SK-N-SH treated with all-trans-retinoic acid at 6 μM for 48 hours (cell line): ENCODE measurements around the gene AKAP17A.

Experiments used
- ATAC-seq: fragments of 200-7000 bp; cut with Tn5 transposase; 3 replicates; pipeline ENCODE4 v1.9.1; 2020; ENCODE audit warnings: mild to moderate bottlenecking, moderate library complexity
- ARNTL ChIP-seq: fragments of 450-650 bp; formaldehyde crosslinking; IDR thresholded peaks from 2 replicates; pipeline ENCODE4 v1.5.0; 2020; ENCODE audit warnings: low read depth, mild to moderate bottlenecking, moderate library complexity, borderline replicate concordance
- BACH2 ChIP-seq: fragments of 250-450 bp; sonication (Bioruptor Pico); IDR thresholded peaks from 2 replicates; pipeline ENCODE4 v1.9.0; 2021; ENCODE audit warnings: mild to moderate bottlenecking, borderline replicate concordance
- CSDC2 ChIP-seq: fragments of 250-450 bp; sonication (Bioruptor Pico); IDR thresholded peaks from 2 replicates; pipeline ENCODE4 v1.5.0; 2020; ENCODE audit warnings: mild to moderate bottlenecking, moderate library complexity
- ESRRG ChIP-seq: fragments of 250-450 bp; sonication (Bioruptor Pico); IDR thresholded peaks from 2 replicates; pipeline ENCODE4 v1.6.1; 2021; ENCODE audit warnings: mild to moderate bottlenecking
- GLIS3 ChIP-seq: fragments of 250-450 bp; sonication (Bioruptor Pico); IDR thresholded peaks from 2 replicates; pipeline ENCODE4 v1.5.0; 2020; ENCODE audit warnings: mild to moderate bottlenecking, moderate library complexity
- ISL1 ChIP-seq: fragments of 250-450 bp; sonication (Bioruptor Pico); IDR thresholded peaks from 2 replicates; pipeline ENCODE4 v2.1.2; 2022; ENCODE audit warnings: mild to moderate bottlenecking, moderate library complexity
- PPARA ChIP-seq: fragments of 250-450 bp; sonication (Bioruptor Pico); IDR thresholded peaks from 2 replicates; pipeline ENCODE4 v1.5.0; 2020; ENCODE audit warnings: mild to moderate bottlenecking, borderline replicate concordance
- RARB ChIP-seq: fragments of 250-450 bp; sonication (Bioruptor Pico); IDR thresholded peaks from 2 replicates; pipeline ENCODE4 v1.8.0; 2021; ENCODE audit warnings: mild to moderate bottlenecking, moderate library complexity
- SNAI2 ChIP-seq: fragments of 250-450 bp; sonication (Bioruptor Pico); IDR thresholded peaks from 2 replicates; pipeline ENCODE4 v1.5.0; 2020; ENCODE audit warnings: mild to moderate bottlenecking, moderate library complexity
- ZFP3 ChIP-seq: fragments of 250-450 bp; sonication (Bioruptor Pico); IDR thresholded peaks from 2 replicates; pipeline ENCODE4 v1.5.0; 2020; ENCODE audit warnings: mild to moderate bottlenecking, moderate library complexity
- ZFP30 ChIP-seq: fragments of 450-650 bp; formaldehyde crosslinking; IDR thresholded peaks from 2 replicates; pipeline ENCODE4 v1.5.0; 2022; ENCODE audit warnings: mild to moderate bottlenecking, moderate library complexity
- ZNF8 ChIP-seq: fragments of 450-650 bp; formaldehyde crosslinking; IDR thresholded peaks from 2 replicates; pipeline ENCODE4 v1.5.0; 2020; ENCODE audit warnings: mild to moderate bottlenecking, moderate library complexity
- TF ChIP-seq, protein P1 (sequence below): fragments of 250-450 bp; sonication (Bioruptor Pico); IDR thresholded peaks from 2 replicates; pipeline ENCODE4 v1.8.0; 2021; ENCODE audit warnings: low read depth, mild to moderate bottlenecking, moderate library complexity, borderline replicate concordance
- TF ChIP-seq, protein P2 (sequence below): fragments of 250-450 bp; sonication (Bioruptor Pico); IDR thresholded peaks from 2 replicates; pipeline ENCODE4 v1.5.1; 2020; ENCODE audit warnings: low read depth, mild to moderate bottlenecking, moderate library complexity
- TF ChIP-seq, protein P3 (sequence below): fragments of 250-450 bp; sonication (Bioruptor Pico); IDR thresholded peaks from 2 replicates; pipeline ENCODE4 v1.8.0; 2020; ENCODE audit warnings: mild to moderate bottlenecking, moderate library complexity, borderline replicate concordance
- TF ChIP-seq, protein P4 (sequence below): fragments of 250-450 bp; sonication (Bioruptor Pico); IDR thresholded peaks from 2 replicates; pipeline ENCODE4 v1.5.1; 2021; ENCODE audit warnings: mild to moderate bottlenecking, moderate library complexity
- TF ChIP-seq, protein P5 (sequence below): fragments of 250-450 bp; sonication (Bioruptor Pico); IDR thresholded peaks from 2 replicates; pipeline ENCODE4 v1.5.0; 2020; ENCODE audit warnings: mild to moderate bottlenecking, moderate library complexity

AKAP17A gene

DNA sequence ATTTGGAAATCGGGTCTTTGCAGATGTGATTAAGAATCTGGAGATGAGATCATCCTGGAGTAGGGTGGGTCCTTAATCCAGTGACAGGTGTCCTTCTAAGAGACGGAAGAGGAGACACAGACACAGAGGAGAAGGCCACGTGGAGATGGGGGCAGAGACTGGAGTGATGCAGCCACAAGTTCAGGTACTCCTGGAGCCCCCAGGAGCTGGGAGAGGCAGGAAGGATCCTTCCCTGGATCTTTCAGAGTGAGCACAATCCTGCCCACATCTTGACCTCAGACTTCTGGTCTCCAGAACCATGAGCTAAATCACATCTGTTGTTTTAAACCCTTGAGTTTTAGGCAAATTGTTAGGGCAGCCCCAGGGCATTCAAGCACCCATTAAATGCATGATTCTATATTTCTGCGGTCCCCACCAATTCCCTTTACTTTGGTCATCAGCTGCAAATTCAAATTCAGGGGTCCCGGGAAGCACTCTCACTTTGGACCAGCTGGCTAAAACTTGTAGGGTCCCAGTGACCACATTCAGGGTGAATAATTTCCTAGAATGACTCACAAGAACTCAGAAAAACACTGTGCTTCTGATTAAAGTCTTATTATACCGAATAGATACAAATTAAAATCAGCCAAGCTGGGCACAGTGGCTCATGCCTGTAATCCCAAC lies 12.8 kb upstream of the AKAP17A start:
- TF ChIP-seq ZNF8, result no peak
- TF ChIP-seq, protein P1, sequence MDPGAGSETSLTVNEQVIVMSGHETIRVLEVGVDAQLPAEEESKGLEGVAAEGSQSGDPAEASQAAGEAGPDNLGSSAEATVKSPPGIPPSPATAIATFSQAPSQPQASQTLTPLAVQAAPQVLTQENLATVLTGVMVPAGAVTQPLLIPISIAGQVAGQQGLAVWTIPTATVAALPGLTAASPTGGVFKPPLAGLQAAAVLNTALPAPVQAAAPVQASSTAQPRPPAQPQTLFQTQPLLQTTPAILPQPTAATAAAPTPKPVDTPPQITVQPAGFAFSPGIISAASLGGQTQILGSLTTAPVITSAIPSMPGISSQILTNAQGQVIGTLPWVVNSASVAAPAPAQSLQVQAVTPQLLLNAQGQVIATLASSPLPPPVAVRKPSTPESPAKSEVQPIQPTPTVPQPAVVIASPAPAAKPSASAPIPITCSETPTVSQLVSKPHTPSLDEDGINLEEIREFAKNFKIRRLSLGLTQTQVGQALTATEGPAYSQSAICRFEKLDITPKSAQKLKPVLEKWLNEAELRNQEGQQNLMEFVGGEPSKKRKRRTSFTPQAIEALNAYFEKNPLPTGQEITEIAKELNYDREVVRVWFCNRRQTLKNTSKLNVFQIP (CRISPR knock-in tag), result no peak
- TF ChIP-seq, protein P2, sequence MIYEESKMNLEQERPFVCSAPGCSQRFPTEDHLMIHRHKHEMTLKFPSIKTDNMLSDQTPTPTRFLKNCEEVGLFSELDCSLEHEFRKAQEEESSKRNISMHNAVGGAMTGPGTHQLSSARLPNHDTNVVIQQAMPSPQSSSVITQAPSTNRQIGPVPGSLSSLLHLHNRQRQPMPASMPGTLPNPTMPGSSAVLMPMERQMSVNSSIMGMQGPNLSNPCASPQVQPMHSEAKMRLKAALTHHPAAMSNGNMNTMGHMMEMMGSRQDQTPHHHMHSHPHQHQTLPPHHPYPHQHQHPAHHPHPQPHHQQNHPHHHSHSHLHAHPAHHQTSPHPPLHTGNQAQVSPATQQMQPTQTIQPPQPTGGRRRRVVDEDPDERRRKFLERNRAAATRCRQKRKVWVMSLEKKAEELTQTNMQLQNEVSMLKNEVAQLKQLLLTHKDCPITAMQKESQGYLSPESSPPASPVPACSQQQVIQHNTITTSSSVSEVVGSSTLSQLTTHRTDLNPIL (CRISPR knock-in tag), result no peak
- no peak; the same call in 2 of the 3 replicates for ATAC-seq

DNA sequence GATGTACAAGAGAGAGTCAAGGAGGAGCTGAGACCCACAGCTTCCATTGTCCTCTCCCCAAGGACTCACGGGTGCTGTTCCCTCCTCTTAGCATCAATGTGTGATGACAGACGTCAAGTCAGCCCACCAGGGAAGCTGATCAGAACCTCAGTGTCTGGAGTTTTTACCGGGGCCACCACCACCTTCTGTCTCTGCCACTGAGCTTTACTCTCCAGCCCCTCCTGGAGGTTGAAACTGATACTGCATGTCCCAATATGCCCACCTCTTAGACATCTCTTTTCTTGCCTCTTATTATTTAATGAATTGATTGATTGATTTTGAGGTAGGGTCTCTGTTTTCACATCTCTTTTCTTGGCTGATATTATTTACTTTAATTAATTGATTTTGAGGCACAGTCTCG lies 10.3 kb upstream of the AKAP17A start:
- TF ChIP-seq ESRRG (CRISPR knock-in tag) (no peak), ARNTL (CRISPR knock-in tag) (no peak), ZFP3 (CRISPR knock-in tag) (no peak), BACH2 (no peak)
- peak; percentile 76 for ATAC-seq

DNA sequence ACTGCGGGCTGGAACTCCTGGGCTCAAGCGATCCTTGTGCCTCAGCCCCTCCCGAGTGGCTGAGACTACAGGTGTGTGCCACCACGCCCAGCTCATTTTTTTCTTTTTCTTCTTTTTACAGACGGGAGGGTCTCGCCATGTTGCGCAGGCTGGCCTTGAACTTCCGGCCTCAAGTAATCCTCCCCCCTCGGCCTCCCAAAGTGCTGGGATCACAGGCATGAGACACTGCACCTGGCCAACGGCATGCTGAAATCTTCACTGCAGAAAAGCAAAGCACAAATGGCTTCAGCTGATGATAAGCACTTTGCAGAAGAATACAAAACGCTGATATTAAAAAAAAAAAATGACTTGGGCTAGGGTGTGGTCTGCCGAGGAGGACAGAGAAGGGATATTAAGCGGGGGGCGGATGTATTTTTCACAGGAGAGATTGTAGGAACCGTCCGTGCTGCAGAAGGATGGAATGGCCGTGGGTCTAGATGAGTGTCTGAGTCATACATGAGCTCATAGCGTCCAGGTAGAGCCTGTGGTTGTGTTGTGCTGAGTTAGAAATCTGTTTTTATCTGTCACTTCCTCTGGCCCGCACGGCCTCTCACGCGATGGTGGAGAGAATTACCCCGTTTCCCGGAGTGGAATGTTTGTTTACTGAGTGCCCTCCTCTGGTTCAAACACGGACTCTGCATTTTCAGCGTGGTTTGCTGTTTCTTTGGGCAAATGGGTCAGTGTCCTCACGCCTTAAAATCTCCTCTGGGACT lies 8.5 kb upstream of the AKAP17A start:
- ATAC-seq, result peak; percentile 67
- TF ChIP-seq ESRRG (CRISPR knock-in tag) (no peak), GLIS3 (CRISPR knock-in tag) (no peak), PPARA (CRISPR knock-in tag) (no peak), CSDC2 (CRISPR knock-in tag) (no peak), SNAI2 (CRISPR knock-in tag) (no peak), ZFP30 (CRISPR knock-in tag) (no peak), ISL1 (no peak), ZFP3 (CRISPR knock-in tag) (no peak), RARB (CRISPR knock-in tag) (no peak)
- TF ChIP-seq, protein P3, sequence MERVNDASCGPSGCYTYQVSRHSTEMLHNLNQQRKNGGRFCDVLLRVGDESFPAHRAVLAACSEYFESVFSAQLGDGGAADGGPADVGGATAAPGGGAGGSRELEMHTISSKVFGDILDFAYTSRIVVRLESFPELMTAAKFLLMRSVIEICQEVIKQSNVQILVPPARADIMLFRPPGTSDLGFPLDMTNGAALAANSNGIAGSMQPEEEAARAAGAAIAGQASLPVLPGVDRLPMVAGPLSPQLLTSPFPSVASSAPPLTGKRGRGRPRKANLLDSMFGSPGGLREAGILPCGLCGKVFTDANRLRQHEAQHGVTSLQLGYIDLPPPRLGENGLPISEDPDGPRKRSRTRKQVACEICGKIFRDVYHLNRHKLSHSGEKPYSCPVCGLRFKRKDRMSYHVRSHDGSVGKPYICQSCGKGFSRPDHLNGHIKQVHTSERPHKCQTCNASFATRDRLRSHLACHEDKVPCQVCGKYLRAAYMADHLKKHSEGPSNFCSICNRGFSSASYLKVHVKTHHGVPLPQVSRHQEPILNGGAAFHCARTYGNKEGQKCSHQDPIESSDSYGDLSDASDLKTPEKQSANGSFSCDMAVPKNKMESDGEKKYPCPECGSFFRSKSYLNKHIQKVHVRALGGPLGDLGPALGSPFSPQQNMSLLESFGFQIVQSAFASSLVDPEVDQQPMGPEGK (CRISPR knock-in tag), result no peak
- TF ChIP-seq, protein P4, sequence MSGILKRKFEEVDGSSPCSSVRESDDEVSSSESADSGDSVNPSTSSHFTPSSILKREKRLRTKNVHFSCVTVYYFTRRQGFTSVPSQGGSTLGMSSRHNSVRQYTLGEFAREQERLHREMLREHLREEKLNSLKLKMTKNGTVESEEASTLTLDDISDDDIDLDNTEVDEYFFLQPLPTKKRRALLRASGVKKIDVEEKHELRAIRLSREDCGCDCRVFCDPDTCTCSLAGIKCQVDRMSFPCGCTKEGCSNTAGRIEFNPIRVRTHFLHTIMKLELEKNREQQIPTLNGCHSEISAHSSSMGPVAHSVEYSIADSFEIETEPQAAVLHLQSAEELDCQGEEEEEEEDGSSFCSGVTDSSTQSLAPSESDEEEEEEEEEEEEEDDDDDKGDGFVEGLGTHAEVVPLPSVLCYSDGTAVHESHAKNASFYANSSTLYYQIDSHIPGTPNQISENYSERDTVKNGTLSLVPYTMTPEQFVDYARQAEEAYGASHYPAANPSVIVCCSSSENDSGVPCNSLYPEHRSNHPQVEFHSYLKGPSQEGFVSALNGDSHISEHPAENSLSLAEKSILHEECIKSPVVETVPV (CRISPR knock-in tag), result no peak
- TF ChIP-seq, protein P2 (CRISPR knock-in tag), result no peak
- TF ChIP-seq, protein P5, sequence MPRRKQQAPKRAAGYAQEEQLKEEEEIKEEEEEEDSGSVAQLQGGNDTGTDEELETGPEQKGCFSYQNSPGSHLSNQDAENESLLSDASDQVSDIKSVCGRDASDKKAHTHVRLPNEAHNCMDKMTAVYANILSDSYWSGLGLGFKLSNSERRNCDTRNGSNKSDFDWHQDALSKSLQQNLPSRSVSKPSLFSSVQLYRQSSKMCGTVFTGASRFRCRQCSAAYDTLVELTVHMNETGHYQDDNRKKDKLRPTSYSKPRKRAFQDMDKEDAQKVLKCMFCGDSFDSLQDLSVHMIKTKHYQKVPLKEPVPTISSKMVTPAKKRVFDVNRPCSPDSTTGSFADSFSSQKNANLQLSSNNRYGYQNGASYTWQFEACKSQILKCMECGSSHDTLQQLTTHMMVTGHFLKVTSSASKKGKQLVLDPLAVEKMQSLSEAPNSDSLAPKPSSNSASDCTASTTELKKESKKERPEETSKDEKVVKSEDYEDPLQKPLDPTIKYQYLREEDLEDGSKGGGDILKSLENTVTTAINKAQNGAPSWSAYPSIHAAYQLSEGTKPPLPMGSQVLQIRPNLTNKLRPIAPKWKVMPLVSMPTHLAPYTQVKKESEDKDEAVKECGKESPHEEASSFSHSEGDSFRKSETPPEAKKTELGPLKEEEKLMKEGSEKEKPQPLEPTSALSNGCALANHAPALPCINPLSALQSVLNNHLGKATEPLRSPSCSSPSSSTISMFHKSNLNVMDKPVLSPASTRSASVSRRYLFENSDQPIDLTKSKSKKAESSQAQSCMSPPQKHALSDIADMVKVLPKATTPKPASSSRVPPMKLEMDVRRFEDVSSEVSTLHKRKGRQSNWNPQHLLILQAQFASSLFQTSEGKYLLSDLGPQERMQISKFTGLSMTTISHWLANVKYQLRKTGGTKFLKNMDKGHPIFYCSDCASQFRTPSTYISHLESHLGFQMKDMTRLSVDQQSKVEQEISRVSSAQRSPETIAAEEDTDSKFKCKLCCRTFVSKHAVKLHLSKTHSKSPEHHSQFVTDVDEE (CRISPR knock-in tag), result no peak
- TF ChIP-seq, protein P1 (CRISPR knock-in tag), result no peak
- TF ChIP-seq, all 23 proteins: peak for 0
